Measurements from ENCODE around the gene ELMO1.
A peak's percentile ranks its signal among the peaks of the same experiment; 100 is the strongest.
"Not testable (repeated sequence)": the region's sequence is repeated elsewhere in the genome, so short reads cannot be mapped to it uniquely, and the experiment has no call there.

Gene ELMO1

DNA sequence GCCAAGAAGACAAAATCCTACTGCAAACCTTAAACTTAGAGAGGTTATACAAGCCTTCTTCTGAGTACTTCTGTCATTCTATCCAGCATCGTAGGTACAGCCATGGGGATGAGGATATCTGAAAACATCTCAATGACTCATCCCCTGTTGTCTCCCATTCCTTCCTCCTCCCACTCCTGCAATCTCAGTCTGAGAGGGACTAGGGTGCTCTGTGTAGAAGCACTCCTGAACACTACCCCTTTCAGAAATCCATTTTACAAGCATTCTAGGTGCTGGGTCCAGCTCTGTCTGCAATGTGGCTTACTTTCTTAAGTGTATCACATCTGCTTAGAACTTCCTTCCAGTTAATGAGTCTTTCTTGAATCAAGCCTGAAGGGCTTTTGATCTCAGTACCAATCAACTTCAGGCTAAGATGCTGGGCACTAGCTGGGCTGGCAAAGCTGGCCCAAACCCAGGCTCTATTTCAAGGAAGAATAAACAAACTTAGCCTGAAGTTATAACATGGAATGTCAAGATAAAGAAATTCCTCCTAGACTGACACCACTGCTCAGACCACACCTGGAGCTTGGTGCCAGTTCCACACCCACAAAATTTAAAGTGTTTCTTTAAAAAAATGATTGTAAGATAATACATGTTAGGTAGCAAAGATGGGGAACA, 454.1 kb downstream of the ELMO1 start:
- DNase-seq = no peak

DNA sequence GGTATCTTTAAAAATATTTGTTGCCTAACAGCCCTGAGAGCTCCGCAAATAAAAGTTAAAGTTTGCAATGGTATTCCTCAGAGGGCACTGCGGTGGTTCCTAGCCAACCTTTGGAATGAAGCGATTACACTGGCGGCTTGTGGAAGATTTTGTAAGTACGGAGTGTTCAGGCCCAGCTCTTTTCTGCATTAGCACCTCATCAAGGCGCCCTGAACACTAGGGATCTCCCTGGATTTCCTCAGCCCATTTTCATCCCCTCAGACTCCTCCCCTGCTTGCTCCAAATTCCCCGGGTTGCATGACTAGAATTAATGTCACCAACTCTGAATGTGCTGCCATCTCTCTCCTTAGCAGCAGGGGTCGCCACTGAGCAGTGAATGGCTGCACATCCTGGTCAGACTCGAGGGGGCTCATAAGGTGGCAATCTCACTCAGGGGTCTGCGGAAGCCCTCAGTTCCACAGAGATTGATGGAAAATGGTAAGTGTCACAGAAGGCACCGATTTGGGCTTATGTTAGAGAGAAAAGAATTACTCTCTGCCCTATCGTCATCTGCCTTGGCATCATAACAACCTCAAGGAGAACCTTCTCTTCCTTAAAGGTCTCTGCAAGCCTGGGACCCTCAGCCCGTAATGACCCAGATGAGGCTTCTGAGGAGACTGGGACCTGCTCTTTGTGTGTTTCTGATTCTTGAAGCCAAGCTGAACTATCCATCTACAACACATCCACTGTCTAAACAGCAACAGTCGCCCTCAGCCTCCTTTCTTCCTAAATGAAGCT, 461.5 kb downstream of the ELMO1 start:
- peak; percentile 69 for DNase-seq

DNA sequence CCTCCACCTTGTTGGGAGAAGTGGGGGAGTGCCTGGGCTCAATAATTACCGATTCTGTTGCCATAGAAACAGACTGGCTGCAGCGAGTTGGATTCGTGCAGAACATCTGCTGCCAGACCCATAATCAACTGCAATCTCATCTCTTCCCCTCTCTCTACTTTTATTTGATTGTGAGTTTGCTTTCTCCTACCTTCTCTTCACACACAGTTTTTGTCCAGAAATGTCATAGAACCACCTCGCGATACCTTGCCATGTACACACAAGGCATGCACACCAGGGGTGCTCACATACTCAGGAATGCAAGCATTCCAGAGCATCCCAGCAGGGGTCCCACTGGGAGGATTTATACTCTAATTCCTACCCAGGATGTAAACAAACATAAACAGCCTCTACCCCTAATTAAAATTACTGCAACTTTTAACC, 462.1 kb downstream of the ELMO1 start:
- no peak for DNase-seq

DNA sequence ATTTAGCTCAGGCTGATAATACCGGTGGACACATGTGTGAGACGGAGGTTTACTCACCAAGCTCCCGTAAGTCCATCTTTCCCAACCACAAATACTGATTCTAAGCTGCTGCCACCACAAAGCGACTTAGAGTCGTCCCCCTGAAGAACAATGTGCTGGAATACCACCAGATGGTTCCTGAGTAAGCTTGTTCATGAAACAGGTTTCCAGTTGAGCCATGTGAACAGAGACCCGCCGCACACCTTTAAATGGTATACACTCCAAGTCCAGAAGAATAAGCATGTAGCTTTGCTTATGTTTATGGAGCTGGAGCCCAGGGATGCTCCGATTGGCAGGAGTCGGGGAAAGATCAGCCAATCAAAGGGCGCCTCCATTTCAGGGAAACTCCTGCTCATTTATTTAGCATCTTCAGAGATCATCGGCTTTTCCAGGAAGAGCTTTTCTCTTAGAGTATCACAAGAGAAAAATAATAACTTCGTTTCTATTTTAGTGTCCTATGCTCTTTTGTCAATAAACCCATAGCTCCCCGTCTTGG, 462.7 kb downstream of the ELMO1 start:
- no peak for DNase-seq

DNA sequence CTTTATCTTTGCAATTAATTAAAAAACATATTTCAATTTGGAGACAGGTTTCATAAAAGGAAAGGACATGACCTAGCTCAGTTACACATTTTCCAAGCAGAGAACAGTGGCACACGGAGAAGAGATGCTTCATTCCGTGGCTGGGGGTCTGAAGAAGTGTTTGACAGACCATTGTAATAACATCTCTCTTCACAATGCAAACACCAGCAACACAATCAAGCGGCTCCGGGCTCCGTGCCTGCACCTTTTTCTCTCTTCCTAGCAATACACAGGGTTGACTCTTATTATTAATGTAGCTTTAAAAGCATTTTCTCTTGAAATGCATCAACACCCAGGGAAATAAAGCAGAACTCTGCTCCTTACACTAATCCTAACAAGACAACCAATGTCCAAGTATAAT, 463.3 kb downstream of the ELMO1 start:
- DNase-seq = no peak

DNA sequence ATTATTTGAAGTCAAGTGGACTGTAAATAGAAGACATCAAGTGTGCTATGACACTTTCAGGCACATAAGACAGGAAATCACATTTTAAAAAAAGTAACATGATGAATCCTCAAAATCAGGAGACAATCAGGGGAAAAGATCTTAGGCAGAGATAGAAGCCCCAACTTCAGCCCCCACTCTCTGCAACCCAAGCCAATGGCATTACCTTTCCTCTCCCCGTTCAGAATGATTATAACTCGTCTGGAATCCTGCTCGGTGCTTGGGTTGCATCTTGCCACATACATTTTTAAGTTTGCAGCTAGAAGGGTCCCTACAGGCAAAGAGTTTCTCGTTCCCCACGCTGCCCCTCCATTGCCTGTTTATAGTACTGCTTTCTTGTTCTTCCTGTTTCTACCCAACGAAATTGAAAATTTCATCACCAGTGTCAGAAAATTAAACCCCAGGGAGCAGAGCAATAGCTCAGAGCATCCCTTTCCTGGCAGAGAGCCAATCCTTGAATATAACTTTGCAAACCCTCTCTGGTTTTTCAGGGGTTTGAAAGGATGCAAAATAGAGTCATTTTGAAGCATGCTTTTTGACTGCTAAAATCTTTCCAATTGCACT, 463.9 kb downstream of the ELMO1 start:
- no peak for DNase-seq

DNA sequence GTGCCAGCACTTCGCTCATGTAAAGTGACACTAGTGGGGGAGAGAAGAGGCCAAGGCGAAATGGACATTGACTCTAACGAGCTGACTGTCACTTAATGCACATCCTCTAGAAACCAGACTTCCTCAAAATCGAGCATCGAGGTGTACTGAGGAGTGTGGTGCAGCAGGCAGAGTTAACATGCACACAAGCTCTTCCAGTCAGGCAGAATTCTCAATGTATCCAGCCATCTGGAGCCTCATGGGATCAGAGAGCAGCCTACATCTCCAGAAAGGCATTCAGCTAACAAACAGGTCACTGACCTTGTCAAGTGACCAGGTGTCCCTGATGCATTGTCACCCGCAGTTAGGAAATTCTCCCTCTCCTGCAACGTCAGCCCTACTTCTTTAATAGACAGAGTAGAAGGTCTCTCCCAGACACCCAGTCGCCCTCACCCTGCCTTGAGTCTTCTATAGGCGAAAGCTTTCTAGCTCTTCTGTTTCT, 464.6 kb downstream of the ELMO1 start:
- DNase-seq = no peak

DNA sequence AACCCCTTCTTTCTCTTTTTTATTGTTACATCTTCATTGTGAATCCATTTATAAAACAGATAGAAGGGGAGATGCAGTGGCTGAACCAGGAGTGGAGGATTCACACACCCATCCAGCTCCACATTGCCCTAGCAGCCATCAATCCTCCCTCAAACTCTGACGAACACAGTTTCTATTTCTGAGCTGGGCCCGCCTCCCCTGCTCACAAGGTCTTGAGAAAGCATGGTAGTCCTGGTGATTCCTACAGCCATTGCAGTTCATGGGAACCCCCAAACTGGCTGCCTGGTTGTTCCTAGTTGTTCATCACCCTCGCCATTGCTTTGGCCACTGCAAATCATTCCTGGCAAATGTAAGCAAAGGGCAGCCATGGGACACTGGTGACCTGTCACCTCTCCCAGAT, 465.9 kb downstream of the ELMO1 start:
- DNase-seq = no peak

DNA sequence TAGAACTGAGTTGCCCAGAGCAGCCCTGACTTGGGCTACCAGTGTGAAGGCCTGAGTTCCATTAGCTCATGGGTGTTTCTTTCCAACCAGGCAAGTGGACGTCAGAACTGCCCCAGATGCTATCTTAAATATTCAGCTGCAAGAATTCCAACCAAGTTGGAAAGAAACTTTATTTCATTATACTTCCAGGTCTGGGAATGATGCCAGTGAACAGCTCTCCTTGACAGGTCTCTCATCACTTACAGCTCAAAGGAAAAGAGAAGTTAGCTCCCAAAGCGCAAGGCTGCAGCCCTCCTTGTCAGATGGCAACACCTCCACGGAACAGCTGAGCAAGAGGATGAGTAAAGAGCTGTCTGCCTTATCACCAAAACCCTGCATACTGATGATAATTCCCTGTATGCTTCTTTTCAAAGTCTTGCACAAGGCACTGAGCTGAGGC, 468.8 kb downstream of the ELMO1 start:
- no peak for DNase-seq

DNA sequence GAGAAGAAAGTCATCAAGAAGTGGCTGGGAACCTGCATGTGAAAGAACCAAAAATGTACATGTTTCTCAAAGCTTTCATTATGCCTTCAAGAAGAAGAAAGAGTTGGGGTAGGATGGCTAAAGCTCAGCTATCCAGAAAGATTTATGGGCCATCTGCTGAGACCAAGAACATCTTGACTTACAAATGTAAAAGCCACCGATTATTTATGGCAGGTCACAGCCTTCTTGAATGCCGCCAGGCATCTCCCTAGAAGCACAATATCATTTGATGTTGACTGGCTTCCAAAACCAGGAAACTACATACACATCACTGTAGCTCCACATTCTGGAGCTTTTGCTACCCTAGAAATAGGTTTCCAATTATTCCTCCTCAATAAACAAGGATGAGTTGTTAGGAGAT, 470.2 kb downstream of the ELMO1 start:
- DNase-seq = no peak

DNA sequence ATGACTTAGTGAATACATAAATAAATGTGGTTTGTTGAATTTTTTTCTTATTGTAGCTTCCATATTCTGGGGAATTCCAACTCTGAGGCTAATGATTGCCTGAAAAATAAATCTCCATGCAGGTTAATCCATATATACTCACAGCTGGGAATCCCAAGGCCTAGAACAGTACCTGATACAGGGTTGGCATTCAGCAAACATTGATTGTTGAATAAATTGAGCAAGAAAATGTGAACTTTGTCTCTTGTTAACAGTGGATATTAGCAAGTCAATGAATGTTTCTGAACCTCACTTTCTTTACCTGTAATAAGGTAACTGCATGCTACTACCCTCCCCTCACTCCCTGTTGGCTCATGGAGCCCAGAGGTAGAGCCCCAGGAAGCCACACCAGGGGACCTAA, 470.8 kb downstream of the ELMO1 start:
- DNase-seq = no peak

DNA sequence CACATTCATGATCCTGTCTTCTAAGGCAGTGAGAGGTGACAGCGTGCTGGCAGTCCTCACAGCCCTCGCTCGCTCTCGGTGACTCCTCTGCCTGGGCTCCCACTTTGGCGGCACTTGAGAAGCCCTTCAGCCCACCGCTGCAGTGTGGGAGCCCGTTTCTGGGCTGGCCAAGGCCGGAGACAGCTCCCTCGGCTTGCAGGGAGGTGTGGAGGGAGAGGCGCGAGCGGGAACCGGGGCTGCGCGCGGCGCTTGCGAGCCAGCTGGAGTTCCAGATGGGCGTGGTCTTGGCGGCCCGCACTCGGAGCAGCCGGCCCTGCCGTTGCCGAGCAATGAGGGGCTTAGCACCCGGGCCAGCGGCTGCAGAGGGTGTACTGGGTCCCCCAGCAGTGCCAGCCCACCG, 475.1 kb downstream of the ELMO1 start:
- not testable (repeated sequence) for DNase-seq

DNA sequence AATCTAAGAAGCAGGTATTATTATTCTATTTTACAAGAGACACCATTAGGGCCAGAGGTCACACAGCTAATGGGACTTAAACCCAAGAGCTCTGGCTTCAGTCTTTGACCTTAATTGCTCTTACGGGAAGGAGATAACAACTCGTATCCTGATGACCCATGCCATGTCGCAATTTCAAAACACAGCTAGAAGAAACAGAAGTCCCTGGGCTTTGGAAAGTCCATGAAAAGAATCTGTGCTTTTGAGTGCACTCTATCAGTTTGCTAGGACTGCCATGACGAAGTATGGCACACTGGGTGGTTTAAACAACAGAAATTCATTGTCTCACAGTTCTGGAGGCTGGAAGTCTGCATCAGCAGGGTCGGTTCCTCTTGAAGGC, 476.5 kb downstream of the ELMO1 start:
- no peak for DNase-seq

DNA sequence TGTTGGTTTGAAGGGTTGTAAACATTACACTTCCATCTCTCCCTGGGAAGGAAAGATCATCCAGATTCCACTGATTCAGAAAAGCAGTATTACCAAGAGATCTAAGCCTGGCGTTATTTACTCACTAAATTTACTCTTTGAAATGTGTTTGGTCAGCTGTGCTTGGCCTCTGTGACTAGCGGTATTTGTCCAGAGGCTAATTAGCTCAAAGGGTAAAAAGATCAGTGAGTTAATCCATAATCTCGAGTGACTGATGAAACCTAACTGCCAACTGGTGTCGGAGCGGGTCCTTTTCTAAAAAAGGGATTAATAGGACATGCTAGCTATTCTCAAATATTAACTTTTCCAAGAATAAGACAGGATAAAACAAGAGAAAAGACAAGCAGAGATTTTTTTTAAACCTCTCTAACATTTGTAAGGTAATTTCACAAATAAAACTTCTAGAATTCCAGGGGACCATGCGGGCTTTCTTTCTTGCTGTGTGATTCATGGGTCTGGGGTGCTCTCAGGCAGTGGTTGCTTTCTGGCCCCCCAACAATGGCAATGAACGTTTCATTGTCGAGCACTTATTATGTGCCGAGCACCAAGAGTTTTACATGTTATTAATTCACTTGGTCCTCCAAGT, 477.0 kb downstream of the ELMO1 start:
- DNase-seq = no peak

DNA sequence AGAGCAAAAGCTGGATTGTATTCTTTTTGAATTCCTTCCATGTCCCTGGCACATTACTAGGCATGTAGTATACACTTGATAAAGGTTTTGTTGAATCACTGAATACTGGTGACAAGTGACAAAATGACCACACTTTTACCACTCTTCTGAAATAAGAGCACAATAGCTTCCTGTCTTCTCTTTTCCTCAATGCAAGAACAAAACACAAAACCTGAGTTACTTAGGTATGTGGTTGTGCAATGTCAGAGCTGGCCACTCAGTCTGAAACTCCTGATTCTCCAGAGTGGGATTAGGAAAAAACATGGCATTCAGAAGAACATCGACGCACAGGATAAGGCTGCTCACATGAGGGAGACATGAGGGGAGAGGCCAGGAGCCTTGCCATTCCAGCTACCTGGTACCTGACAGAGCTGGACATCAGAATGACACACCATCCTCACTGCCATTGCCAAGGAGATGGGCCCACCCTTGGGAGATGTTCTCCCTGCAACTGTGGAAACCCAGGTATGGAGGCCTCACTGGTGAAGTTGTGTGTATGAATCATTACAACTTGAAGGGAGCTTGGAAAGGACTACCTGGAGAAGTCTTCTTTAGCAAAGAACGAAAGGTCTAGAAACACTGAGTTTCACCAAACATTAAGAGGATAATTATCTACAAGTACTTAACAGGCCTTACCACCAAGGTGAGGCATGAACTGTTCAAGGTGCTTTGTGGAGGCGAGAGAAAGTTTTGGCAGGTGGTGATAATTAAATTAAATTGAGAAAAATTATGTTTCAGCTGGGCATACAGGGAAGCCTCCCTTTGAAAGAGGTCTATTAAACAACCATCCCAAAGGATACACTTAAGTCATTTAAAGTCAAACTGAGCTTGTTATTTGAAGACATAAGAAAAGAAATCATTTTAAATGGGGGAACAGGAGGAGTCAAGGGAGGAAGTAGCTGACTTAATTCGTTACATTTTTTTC, 477.8 kb downstream of the ELMO1 start:
- no peak for DNase-seq

DNA sequence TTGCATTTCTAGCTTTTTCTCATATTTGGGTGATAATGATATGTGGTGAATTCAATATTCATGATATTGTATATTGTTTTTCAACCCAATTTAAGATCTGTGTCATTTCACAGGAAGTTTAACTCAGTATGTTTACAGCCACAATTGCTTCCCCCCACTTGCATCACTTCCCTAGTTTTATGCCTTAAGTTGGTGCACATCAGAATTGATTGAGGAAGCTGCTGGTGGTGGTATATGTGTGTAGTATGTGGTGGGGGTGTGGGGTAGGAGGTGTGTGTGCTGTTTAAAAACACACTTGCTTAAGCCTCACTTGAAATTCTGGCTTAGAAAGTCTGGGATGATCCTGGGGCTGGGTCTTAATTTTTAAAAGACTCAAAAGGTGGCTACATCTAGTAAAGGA, 479.3 kb downstream of the ELMO1 start:
- DNase-seq = peak; percentile 5

DNA sequence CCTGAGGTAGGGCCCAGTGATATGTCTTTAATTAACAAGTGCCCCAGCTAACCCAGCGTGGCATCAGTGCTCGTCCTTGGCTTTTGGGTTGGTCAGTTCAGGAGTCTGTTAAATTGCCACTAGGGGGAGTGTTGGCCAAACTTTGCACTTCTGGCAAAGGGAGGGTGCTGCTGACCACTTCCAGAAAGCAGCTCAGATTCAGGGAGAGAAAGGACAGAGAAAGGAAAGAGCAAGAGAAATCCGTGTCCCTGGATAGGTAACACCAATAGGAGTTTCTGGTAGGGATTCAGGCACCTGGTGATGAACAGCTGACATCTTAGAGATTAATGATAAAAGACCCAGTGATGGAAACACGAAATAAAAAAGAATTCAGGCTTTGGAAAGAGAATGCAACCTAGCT, 481.3 kb downstream of the ELMO1 start:
- DNase-seq = no peak

DNA sequence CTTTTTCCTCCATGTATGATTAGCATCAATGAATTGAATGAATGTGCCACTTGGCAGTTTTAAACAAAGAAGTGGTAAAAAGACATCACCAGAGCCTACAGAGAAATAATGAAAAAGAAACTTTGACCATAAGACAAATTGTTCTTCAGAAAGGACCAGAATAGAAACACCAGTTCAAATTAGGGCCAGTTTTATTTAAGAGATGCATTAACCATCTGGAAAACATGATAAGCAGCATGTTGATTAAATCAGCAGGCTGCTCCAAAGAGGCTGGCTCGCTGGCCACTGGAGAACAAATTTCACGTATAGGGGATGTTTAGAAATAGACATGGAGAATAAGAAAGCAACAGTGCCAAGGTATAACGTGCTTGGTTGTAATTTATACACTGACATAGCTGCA, 482.0 kb downstream of the ELMO1 start:
- no peak for DNase-seq

DNA sequence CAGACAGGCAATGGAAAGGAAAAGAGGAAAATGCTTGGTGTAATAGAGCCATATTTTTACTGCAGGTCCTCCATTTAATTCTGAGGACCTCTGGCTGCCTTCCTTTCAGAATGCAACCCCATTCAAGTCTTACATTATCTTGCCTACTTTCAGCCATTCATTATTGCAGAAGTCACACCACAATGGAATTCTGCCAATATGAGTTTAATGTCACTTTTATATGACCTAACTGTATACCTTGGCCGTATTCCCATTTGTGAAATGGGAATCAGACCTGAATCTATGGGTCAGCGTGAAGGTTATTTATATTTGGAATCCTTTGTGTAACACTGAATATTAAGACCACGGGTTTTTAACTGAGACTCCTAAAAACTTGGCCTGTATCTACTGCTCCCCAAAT, 482.6 kb downstream of the ELMO1 start:
- no peak for DNase-seq

DNA sequence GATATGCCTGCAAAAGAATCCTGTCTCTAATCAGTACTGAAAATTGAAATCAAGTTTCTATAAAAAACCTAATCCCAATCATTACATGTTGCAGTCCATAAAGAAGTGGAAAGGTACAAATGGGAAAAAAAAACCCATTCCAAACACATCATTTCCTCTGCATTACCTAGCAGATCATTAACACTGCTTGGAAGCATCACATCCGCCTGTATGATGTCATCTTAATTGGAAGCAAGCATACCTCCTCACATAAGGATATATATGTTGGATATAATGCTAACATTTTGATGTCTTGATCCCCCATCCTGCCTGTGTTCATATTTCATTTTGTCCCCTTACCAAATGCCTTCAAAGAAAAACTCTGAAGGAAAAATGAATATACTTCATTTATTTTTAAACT, 483.0 kb downstream of the ELMO1 start:
- no peak for DNase-seq

DNA sequence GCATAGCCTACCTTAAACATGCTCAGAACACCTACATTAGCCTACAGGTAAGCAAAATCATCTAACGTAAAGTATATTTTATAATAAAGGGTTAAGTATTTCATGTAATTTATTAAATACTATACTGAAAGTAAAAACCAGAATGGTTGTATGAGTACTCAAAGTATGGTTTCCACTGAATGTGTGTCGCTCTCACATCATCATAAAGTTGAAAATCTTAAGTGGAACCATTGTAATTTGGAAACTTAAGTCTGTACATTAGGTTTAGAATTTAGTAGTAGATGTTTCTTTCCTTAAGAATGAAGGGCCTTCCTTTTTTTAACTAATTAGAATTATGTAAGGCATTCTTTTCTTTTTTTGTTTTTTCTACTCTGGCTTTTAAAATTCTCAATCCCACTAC, 484.4 kb downstream of the ELMO1 start:
- DNase-seq = no peak

DNA sequence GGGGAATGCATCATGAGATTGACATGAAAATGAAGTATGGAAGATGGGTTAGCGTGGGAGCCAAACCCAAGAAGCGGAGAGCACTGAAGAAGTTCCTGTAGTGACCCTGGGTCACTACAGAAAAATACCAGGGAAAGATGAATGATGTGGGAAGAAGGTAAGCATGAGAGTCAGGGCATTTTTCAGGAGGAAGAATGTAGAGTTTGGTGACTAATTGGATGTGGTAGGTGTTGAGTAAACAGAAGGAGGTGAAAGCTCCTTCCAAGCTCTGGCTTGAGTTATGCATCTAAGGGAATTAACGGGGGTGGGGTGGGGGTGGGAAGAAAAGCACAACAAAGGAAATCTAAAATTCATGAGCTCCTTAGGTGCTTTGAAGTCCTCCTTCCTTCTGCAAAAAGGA, 486.3 kb downstream of the ELMO1 start:
- DNase-seq = no peak

Data from CD4-positive, alpha-beta T cell treated with Interleukin-17A for 4 hours (primary cell).